ENCODE results near the gene RBFA. TPM values are rescaled to one million over a fixed set of nuclear protein-coding genes. Genes with fewer than 3 reads are reported as not detected.

RBFA gene
- total RNA-seq, 1 experiment from 2014 or later, result 66.1 TPM

- DNase-seq (ENCODE audit: low spot score), result no peak
These were observed 39.9 kb downstream of the RBFA start for GRCh38 chr18:80074183-80074582.

- DNase-seq (ENCODE audit: low spot score), result no peak
These were observed 40.5 kb downstream of the RBFA start for GRCh38 chr18:80074697-80075096.

- no peak for DNase-seq (ENCODE audit: low spot score)
These were observed 41.7 kb downstream of the RBFA start for GRCh38 chr18:80075940-80076339.

GRCh38 chr18:80076379-80076778, 42.1 kb downstream of the RBFA start:
- no peak for DNase-seq (ENCODE audit: low spot score)

DNA sequence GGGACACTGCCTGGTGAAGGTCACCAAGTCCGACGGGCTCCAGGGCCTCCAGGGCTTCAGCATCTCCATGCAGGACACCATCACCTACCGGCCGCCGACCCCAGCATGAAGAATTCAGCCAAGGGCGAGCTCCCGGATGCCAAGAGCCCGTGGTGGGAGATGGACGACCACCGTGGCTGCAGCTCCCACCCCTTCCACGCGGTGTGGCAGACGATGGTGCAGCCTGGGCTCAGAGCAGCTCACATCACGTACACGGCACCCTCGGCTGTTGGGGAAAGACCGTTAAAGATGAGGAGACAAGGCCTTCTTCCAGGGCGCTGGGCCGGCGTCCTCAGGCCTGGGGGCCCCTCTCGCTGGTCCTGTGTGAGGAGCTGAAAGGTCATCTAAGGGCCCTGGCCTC, 43.6 kb downstream of the RBFA start:
- DNase-seq (ENCODE audit: low spot score), result no peak

Other genes with a start within 250 kb of the RBFA start
- not detected in 2 replicates for gene KCNG2, start 236.5 kb upstream of the RBFA start, total RNA-seq (2014; rRNA removed; shearing (Covaris generic))
- 17.4 and 25.6 TPM in 2 replicates for gene SLC66A2, start 82.8 kb upstream of the RBFA start, total RNA-seq (2014; rRNA removed; shearing (Covaris generic))
- 16.9 and 26.2 TPM in 2 replicates for gene HSBP1L1, start 69.8 kb upstream of the RBFA start, total RNA-seq (2014; rRNA removed; shearing (Covaris generic))
- 144 and 146 TPM in 2 replicates for gene TXNL4A, start 45.9 kb upstream of the RBFA start, total RNA-seq (2014; rRNA removed; shearing (Covaris generic))
- 21.3 and 27.8 TPM in 2 replicates for gene ADNP2, start 74.8 kb downstream of the RBFA start, total RNA-seq (2014; rRNA removed; shearing (Covaris generic))
- 2.3 and 6.7 TPM in 2 replicates for gene PARD6G, start 213.1 kb downstream of the RBFA start, total RNA-seq (2014; rRNA removed; shearing (Covaris generic))

Measured in H4 (cell line).